B cell (primary cell): ENCODE measurements around the gene ACTN2.

Experiments used
- EZH2 ChIP-seq: IDR thresholded peaks from 2 replicates; pipeline ENCODE4 v1.6.1; 2012; ENCODE audit warnings: borderline replicate concordance, low read depth, mild to moderate bottlenecking, moderate library complexity, low read length; ENCODE audit not compliant: insufficient read depth, poor library complexity, severe bottlenecking
- TF ChIP-seq, protein P1 (sequence below): fragments of 200-600 bp; IDR thresholded peaks from one replicate; pipeline ENCODE4 v1.8.0; 2022; ENCODE audit warnings: antibody characterized with exemption, mild to moderate bottlenecking

DNA sequence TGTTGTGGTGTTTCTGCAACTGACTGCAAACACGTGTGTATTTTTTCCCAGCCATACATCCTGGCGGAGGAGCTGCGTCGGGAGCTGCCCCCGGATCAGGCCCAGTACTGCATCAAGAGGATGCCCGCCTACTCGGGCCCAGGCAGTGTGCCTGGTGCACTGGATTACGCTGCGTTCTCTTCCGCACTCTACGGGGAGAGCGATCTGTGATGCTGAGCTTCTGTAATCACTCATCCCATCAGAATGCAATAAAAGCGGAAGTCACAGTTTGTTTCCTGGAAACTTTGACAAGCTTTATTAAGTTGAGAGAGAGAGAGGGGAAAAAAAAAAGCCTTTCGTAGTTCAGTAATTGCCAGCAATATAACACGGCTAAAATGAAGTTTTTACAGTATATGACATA is 76.1 kb downstream of the ACTN2 start:
- TF ChIP-seq, protein P1, sequence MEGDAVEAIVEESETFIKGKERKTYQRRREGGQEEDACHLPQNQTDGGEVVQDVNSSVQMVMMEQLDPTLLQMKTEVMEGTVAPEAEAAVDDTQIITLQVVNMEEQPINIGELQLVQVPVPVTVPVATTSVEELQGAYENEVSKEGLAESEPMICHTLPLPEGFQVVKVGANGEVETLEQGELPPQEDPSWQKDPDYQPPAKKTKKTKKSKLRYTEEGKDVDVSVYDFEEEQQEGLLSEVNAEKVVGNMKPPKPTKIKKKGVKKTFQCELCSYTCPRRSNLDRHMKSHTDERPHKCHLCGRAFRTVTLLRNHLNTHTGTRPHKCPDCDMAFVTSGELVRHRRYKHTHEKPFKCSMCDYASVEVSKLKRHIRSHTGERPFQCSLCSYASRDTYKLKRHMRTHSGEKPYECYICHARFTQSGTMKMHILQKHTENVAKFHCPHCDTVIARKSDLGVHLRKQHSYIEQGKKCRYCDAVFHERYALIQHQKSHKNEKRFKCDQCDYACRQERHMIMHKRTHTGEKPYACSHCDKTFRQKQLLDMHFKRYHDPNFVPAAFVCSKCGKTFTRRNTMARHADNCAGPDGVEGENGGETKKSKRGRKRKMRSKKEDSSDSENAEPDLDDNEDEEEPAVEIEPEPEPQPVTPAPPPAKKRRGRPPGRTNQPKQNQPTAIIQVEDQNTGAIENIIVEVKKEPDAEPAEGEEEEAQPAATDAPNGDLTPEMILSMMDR = no peak
- TF ChIP-seq EZH2 = no peak
